Osteoblast (primary cell): ENCODE measurements around the gene EEF2K. TPM values are rescaled to one million over a fixed set of nuclear protein-coding genes. Genes with fewer than 3 reads are reported as not detected.

Experiments
- DNase-seq: peaks from one replicate; pipeline ENCODE4 v3.0.0; 2011; ENCODE audit warnings: low spot score, mixed read lengths; ENCODE audit not compliant: insufficient read length; ENCODE audit errors: missing footprints
- H2AFZ ChIP-seq: 2 replicates; pipeline ENCODE4 v1.6.0; 2011; ENCODE audit warnings: mild to moderate bottlenecking, low read length
- H3K27ac ChIP-seq: 2 replicates; pipeline ENCODE4 v1.5.1; 2011; ENCODE audit warnings: mild to moderate bottlenecking, low read depth, low read length, moderate library complexity
- H3K27me3 ChIP-seq: 2 replicates; pipeline ENCODE4 v1.6.0; 2012; ENCODE audit warnings: mild to moderate bottlenecking, control low read depth, inconsistent platforms, low read length, moderate library complexity; ENCODE audit not compliant: insufficient read depth
- H3K36me3 ChIP-seq: 2 replicates; pipeline ENCODE4 v1.5.1; 2011; ENCODE audit warnings: mild to moderate bottlenecking, low read length, control low read depth, moderate library complexity; ENCODE audit not compliant: insufficient read depth
- H3K4me1 ChIP-seq: 2 replicates; pipeline ENCODE4 v1.5.1; 2011; ENCODE audit warnings: mild to moderate bottlenecking, low read length, control low read depth, moderate library complexity; ENCODE audit not compliant: insufficient read depth
- H3K4me2 ChIP-seq: 2 replicates; pipeline ENCODE4 v1.6.0; 2011; ENCODE audit warnings: mild to moderate bottlenecking, low read length; ENCODE audit not compliant: insufficient read depth
- H3K4me3 ChIP-seq: fragments of 200-600 bp; sonication (generic); 3 replicates; pipeline ENCODE4 v1.5.1; 2012; ENCODE audit warnings: mild to moderate bottlenecking, low read length, inconsistent platforms; ENCODE audit not compliant: insufficient read depth
- H3K79me2 ChIP-seq: 2 replicates; pipeline ENCODE4 v1.6.0; 2012; ENCODE audit warnings: mild to moderate bottlenecking, low read length, control low read depth, inconsistent platforms; ENCODE audit not compliant: insufficient read depth
- H3K9me3 ChIP-seq: 2 replicates; pipeline ENCODE4 v1.5.1; 2011; ENCODE audit warnings: low read depth, low read length, control low read depth
- H4K20me1 ChIP-seq: 2 replicates; pipeline ENCODE4 v1.6.0; 2012; ENCODE audit warnings: mild to moderate bottlenecking, low read length, control low read depth; ENCODE audit not compliant: insufficient read depth
- CTCF ChIP-seq: IDR thresholded peaks from 2 replicates; pipeline ENCODE4 v1.5.1; 2011; ENCODE audit warnings: mild to moderate bottlenecking, low read depth, low read length, moderate library complexity; ENCODE audit errors: extremely low read depth
- total RNA-seq: library from RNA; depleted of rRNA; stranded (reverse); fragments of >200 nt; gene quantifications from 2 replicates; pipeline ENCODE4 v1.2.3, GENCODE V29; 2012

Gene EEF2K
- total RNA-seq, 1 donor: 41.6 TPM

- peak overlapping the region; percentile 83 for H2AFZ ChIP-seq
- H3K27me3 ChIP-seq: no peaks in the 10 kb centered on the region
- no peaks in the 10 kb centered on the region for H3K79me2 ChIP-seq
- H3K4me2 ChIP-seq: peak overlapping the region; percentile 94
- peak overlapping the region; percentile 94 for H3K27ac ChIP-seq
- H3K9me3 ChIP-seq: no peaks in the 10 kb centered on the region
- no peaks in the 10 kb centered on the region for H3K36me3 ChIP-seq
- H3K4me1 ChIP-seq: peaks cover 27% of the 10 kb centered on the region
- no peak for TF ChIP-seq CTCF
- H3K4me3 ChIP-seq: peak overlapping the region; percentile 72
- no peaks in the 10 kb centered on the region for H4K20me1 ChIP-seq
- peak; percentile 93 for DNase-seq
These were observed 15.1 kb upstream of the EEF2K start for GRCh38 chr16:22190776-22191531.

GRCh38 chr16:22191532-22192260, 14.4 kb upstream of the EEF2K start:
- Histone ChIP-seq H3K4me1 (peaks cover 31% of the 10 kb centered on the region), H4K20me1 (no peaks in the 10 kb centered on the region), H3K36me3 (no peaks in the 10 kb centered on the region), H3K9me3 (no peaks in the 10 kb centered on the region), H3K79me2 (no peaks in the 10 kb centered on the region), H3K4me2 (peak overlapping the region; percentile 94), H3K27me3 (no peaks in the 10 kb centered on the region), H3K4me3 (peak overlapping the region; percentile 72), H2AFZ (peak overlapping the region; percentile 71), H3K27ac (peak overlapping the region; percentile 94)
- no peak for DNase-seq
- TF ChIP-seq CTCF: no peak

GRCh38 chr16:22192261-22193062, 13.6 kb upstream of the EEF2K start:
- H2AFZ ChIP-seq: peak overlapping the region; percentile 71
- peak overlapping the region; percentile 72 for H3K4me3 ChIP-seq
- DNase-seq: peak; percentile 88
- H3K4me2 ChIP-seq: peak overlapping the region; percentile 94
- peak overlapping the region; percentile 94 for H3K27ac ChIP-seq
- no peaks in the 10 kb centered on the region for H3K79me2 ChIP-seq
- H3K4me1 ChIP-seq: peaks cover 31% of the 10 kb centered on the region
- no peak for TF ChIP-seq CTCF
- H4K20me1 ChIP-seq: no peaks in the 10 kb centered on the region
- no peaks in the 10 kb centered on the region for H3K9me3 ChIP-seq
- no peaks in the 10 kb centered on the region for H3K27me3 ChIP-seq
- no peaks in the 10 kb centered on the region for H3K36me3 ChIP-seq
